Caco-2 (cell line): Measurements from ENCODE around the gene ARHGAP15. TPM values are rescaled to one million over a fixed set of nuclear protein-coding genes. Genes with fewer than 3 reads are reported as not detected.

Experiments
- BruUV-seq: library from RNA; stranded (reverse); fragments of 400-500 nt; replicated peaks from 2 replicates; lab custom pipeline; 2021; lab: Mats Ljungman, UMichigan
- CTCF ChIA-PET: fragments of 300-600 bp; sonication (Branson Sonifier 250); formaldehyde crosslinking; loops from one replicate; lab custom pipeline; 2022; ENCODE audit warnings: antibody characterized with exemption; lab: Charles Lee
- POLR2A ChIA-PET: fragments of 300-600 bp; sonication (Branson Sonifier 250); formaldehyde crosslinking; loops from one replicate; lab custom pipeline; 2022; ENCODE audit warnings: antibody characterized with exemption; lab: Charles Lee
- DNase-seq, 2 experiments: peaks; one replicate each; pipeline versions ENCODE4 v3.0.0 to v3.0.0-alpha.2; 2020 to 2022
- H3K27me3 ChIP-seq: replicated peaks from 2 replicates; pipeline ENCODE4 v1.6.0; 2011; ENCODE audit warnings: low read length; ENCODE audit not compliant: control insufficient read depth, insufficient read depth
- H3K36me3 ChIP-seq: 2 replicates; pipeline ENCODE4 v1.5.1; 2011; ENCODE audit warnings: low read length; ENCODE audit not compliant: control insufficient read depth, insufficient read depth
- H3K4me1 ChIP-seq: fragments of 250-450 bp; sonication (Bioruptor Pico); 2 replicates; pipeline ENCODE4 v1.5.1; 2020; ENCODE audit warnings: mild to moderate bottlenecking
- H3K4me3 ChIP-seq: 2 replicates; pipeline ENCODE4 v1.5.1; 2011; ENCODE audit warnings: low read depth, mild to moderate bottlenecking, control low read depth, low read length
- H3K9me3 ChIP-seq: fragments of 250-450 bp; sonication (Bioruptor Pico); 2 replicates; pipeline ENCODE4 v1.5.1; 2020; ENCODE audit warnings: mild to moderate bottlenecking, moderate library complexity
- H3K27ac Mint-ChIP-seq: one replicate; pipeline ENCODE4 v1.8.0; 2022; ENCODE audit warnings: mixed read lengths; ENCODE audit not compliant: unreplicated experiment
- H3K27me3 Mint-ChIP-seq: one replicate; pipeline ENCODE4 v1.8.0; 2022; ENCODE audit warnings: mixed read lengths; ENCODE audit not compliant: insufficient read depth, unreplicated experiment
- H3K36me3 Mint-ChIP-seq: one replicate; pipeline ENCODE4 v1.8.0; 2022; ENCODE audit warnings: mild to moderate bottlenecking, mixed read lengths; ENCODE audit not compliant: insufficient read depth, unreplicated experiment
- H3K4me1 Mint-ChIP-seq: one replicate; pipeline ENCODE4 v1.8.0; 2022; ENCODE audit warnings: low read depth, mixed read lengths; ENCODE audit not compliant: unreplicated experiment
- H3K4me3 Mint-ChIP-seq: one replicate; pipeline ENCODE4 v1.8.0; 2022; ENCODE audit warnings: mild to moderate bottlenecking, moderate library complexity, mixed read lengths; ENCODE audit not compliant: unreplicated experiment
- H3K9me3 Mint-ChIP-seq: one replicate; pipeline ENCODE4 v1.8.0; 2022; ENCODE audit warnings: mixed read lengths; ENCODE audit not compliant: unreplicated experiment
- intact Hi-C: fragments of 100-400 bp; cut with micrococcal nuclease; formaldehyde crosslinking; loops from one replicate; pipeline ENCODE4 v1.10.0; 2022; ENCODE audit not compliant: unreplicated experiment
- total RNA-seq: library from RNA; stranded (reverse); gene quantifications from 2 replicates; pipeline ENCODE4 v1.2.3, GENCODE V29; 2022
- TF ChIP-seq, protein P1 (sequence below), 2 experiments: fragments of 200-600 bp in 1 of 2; IDR thresholded peaks; 1 replicate in 1 of 2; 2 replicates in 1 of 2; pipeline versions ENCODE4 v1.5.1 to v1.8.0; 2011 to 2022; ENCODE audit warnings: antibody characterized with exemption in 1 of 2, control low read depth in 1 of 2, inconsistent platforms in 1 of 2, low read depth in 1 of 2, low read length in 1 of 2, mild to moderate bottlenecking in 1 of 2, moderate library complexity in 1 of 2; ENCODE audit not compliant: insufficient read depth in 1 of 2, severe bottlenecking in 1 of 2, unreplicated experiment in 1 of 2

The ARHGAP15 gene
- total RNA-seq, 1 experiment from 2014 or later = not detected

- intact Hi-C loops = no loop called here
- H3K27ac Mint-ChIP-seq = no peak overlapping the region
- no TSS peak for BruUV-seq
- H3K36me3 Mint-ChIP-seq = no peaks in the 10 kb centered on the region
- TF ChIP-seq, protein P1, sequence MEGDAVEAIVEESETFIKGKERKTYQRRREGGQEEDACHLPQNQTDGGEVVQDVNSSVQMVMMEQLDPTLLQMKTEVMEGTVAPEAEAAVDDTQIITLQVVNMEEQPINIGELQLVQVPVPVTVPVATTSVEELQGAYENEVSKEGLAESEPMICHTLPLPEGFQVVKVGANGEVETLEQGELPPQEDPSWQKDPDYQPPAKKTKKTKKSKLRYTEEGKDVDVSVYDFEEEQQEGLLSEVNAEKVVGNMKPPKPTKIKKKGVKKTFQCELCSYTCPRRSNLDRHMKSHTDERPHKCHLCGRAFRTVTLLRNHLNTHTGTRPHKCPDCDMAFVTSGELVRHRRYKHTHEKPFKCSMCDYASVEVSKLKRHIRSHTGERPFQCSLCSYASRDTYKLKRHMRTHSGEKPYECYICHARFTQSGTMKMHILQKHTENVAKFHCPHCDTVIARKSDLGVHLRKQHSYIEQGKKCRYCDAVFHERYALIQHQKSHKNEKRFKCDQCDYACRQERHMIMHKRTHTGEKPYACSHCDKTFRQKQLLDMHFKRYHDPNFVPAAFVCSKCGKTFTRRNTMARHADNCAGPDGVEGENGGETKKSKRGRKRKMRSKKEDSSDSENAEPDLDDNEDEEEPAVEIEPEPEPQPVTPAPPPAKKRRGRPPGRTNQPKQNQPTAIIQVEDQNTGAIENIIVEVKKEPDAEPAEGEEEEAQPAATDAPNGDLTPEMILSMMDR (IDR thresholded peaks at IDR 0.05; ENCODE audit: insufficient read depth in 1 of 2, low read depth in 1 of 2, low read length in 1 of 2, severe bottlenecking in 1 of 2, unreplicated experiment in 1 of 2) = no peak
- no peaks in the 10 kb centered on the region for H3K9me3 Mint-ChIP-seq
- no peaks in the 10 kb centered on the region for H3K36me3 ChIP-seq
- no peaks in the 10 kb centered on the region for H3K27me3 ChIP-seq
- no peaks in the 10 kb centered on the region for H3K9me3 ChIP-seq
- no peaks in the 10 kb centered on the region for H3K4me1 Mint-ChIP-seq
- peaks cover 7% of the 10 kb centered on the region for H3K27me3 Mint-ChIP-seq
- DNase-seq = no peak
- no peak overlapping the region for H3K4me3 Mint-ChIP-seq
- no peak overlapping the region for H3K4me3 ChIP-seq
- ChIA-PET POLR2A (no interaction called here), CTCF (no interaction called here)
- no peaks in the 10 kb centered on the region for H3K4me1 ChIP-seq
Measured at GRCh38 chr2:143632751-143633374, 503.6 kb downstream of the ARHGAP15 start.

GRCh38 chr2:143633419-143633818 lies 504.2 kb downstream of the ARHGAP15 start:
- no peaks in the 10 kb centered on the region for H3K9me3 Mint-ChIP-seq
- POLR2A ChIA-PET = no interaction called here
- H3K4me3 Mint-ChIP-seq = no peak overlapping the region
- H3K36me3 Mint-ChIP-seq = no peaks in the 10 kb centered on the region
- Histone ChIP-seq H3K9me3 (no peaks in the 10 kb centered on the region), H3K27me3 (no peaks in the 10 kb centered on the region), H3K4me3 (no peak overlapping the region), H3K4me1 (no peaks in the 10 kb centered on the region), H3K36me3 (no peaks in the 10 kb centered on the region)
- BruUV-seq = no TSS peak
- CTCF ChIA-PET = no interaction called here
- H3K27me3 Mint-ChIP-seq = peaks cover 7% of the 10 kb centered on the region
- H3K27ac Mint-ChIP-seq = no peak overlapping the region
- TF ChIP-seq, protein P1 (IDR thresholded peaks at IDR 0.05; ENCODE audit: insufficient read depth in 1 of 2, low read depth in 1 of 2, low read length in 1 of 2, severe bottlenecking in 1 of 2, unreplicated experiment in 1 of 2) = no peak
- no peak for DNase-seq
- intact Hi-C loops = no loop called here
- no peaks in the 10 kb centered on the region for H3K4me1 Mint-ChIP-seq

- no peak overlapping the region for H3K27ac Mint-ChIP-seq
- no peaks in the 10 kb centered on the region for H3K9me3 Mint-ChIP-seq
- no TSS peak for BruUV-seq
- H3K36me3 ChIP-seq = no peaks in the 10 kb centered on the region
- CTCF ChIA-PET = no interaction called here
- H3K27me3 Mint-ChIP-seq = peaks cover 7% of the 10 kb centered on the region
- no peak overlapping the region for H3K4me3 ChIP-seq
- no peaks in the 10 kb centered on the region for H3K9me3 ChIP-seq
- no peaks in the 10 kb centered on the region for H3K36me3 Mint-ChIP-seq
- TF ChIP-seq, protein P1 (IDR thresholded peaks at IDR 0.05; ENCODE audit: insufficient read depth in 1 of 2, low read depth in 1 of 2, low read length in 1 of 2, severe bottlenecking in 1 of 2, unreplicated experiment in 1 of 2) = no peak
- no peak for DNase-seq
- intact Hi-C loops = no loop called here
- no peak overlapping the region for H3K4me3 Mint-ChIP-seq
- no peaks in the 10 kb centered on the region for H3K4me1 Mint-ChIP-seq
- no peaks in the 10 kb centered on the region for H3K4me1 ChIP-seq
- no peaks in the 10 kb centered on the region for H3K27me3 ChIP-seq
- POLR2A ChIA-PET = no interaction called here
Measured at GRCh38 chr2:143635302-143635701, 506.1 kb downstream of the ARHGAP15 start.
